HL-60 (cell line): Measurements from ENCODE around the gene NHEJ1.

Experiments
- DNase-seq, 2 experiments: peaks; one replicate each; pipeline ENCODE4 v3.0.0-alpha.2; 2010 to 2020; ENCODE audit warnings: low read depth in 1 of 2, low spot score in 1 of 2
- H3K27ac ChIP-seq: fragments of 250-450 bp; sonication (Bioruptor Pico); replicated peaks from 2 replicates; pipeline ENCODE4 v1.5.1; 2020; ENCODE audit warnings: mild to moderate bottlenecking, moderate library complexity
- H3K27me3 ChIP-seq: fragments of 250-450 bp; sonication (Bioruptor Pico); 2 replicates; pipeline ENCODE4 v1.5.1; 2021; ENCODE audit warnings: mild to moderate bottlenecking, moderate library complexity; ENCODE audit not compliant: insufficient read depth, poor library complexity, severe bottlenecking
- H3K4me3 ChIP-seq: replicated peaks from 2 replicates; pipeline ENCODE4 v1.5.1; 2011; ENCODE audit warnings: mild to moderate bottlenecking, control low read depth, low read length; ENCODE audit not compliant: insufficient read depth
- CTCF ChIP-seq: IDR thresholded peaks from one replicate; pipeline ENCODE4 v1.5.1; 2011; ENCODE audit warnings: low read length, control low read depth, inconsistent platforms; ENCODE audit not compliant: insufficient read depth
- GABPA ChIP-seq: IDR thresholded peaks from 2 replicates; pipeline ENCODE4 v1.6.1; 2012; ENCODE audit warnings: low read depth
- POLR2AphosphoS5 ChIP-seq: IDR thresholded peaks from 2 replicates; pipeline ENCODE4 v1.6.1; 2012; ENCODE audit warnings: low read depth
- REST ChIP-seq: IDR thresholded peaks from 2 replicates; pipeline ENCODE4 v1.6.1; 2012; ENCODE audit warnings: low read depth; ENCODE audit not compliant: insufficient replicate concordance
- SPI1 ChIP-seq: IDR thresholded peaks from 2 replicates; pipeline ENCODE4 v1.6.1; 2012; ENCODE audit warnings: low read depth, mild to moderate bottlenecking, borderline replicate concordance

NHEJ1 gene

GRCh38 chr2:219174801-219175200 is 14.2 kb upstream of the NHEJ1 start:
- Histone ChIP-seq H3K27me3 (no peaks in the 10 kb centered on the region), H3K27ac (no peak overlapping the region), H3K4me3 (no peak overlapping the region)
- no peak for DNase-seq
- TF ChIP-seq POLR2AphosphoS5 (no peak), GABPA (no peak), CTCF (no peak), SPI1 (no peak), REST (no peak)

GRCh38 chr2:219174146-219174545 is 13.5 kb upstream of the NHEJ1 start:
- Histone ChIP-seq H3K27ac (no peak overlapping the region), H3K4me3 (no peak overlapping the region), H3K27me3 (no peaks in the 10 kb centered on the region)
- no peak for DNase-seq
- TF ChIP-seq SPI1 = no peak

- no peak overlapping the region for H3K4me3 ChIP-seq
- no peak for DNase-seq
- H3K27me3 ChIP-seq = no peaks in the 10 kb centered on the region
- no peak for TF ChIP-seq GABPA
- no peak for TF ChIP-seq SPI1
- no peak overlapping the region for H3K27ac ChIP-seq
These were observed 12.6 kb upstream of the NHEJ1 start for GRCh38 chr2:219173176-219173575.

- no peak for TF ChIP-seq REST
- no peak for TF ChIP-seq POLR2AphosphoS5
- TF ChIP-seq GABPA = no peak
- TF ChIP-seq SPI1 = no peak
- no peak for TF ChIP-seq CTCF
- no peak for DNase-seq
- no peaks in the 10 kb centered on the region for H3K27me3 ChIP-seq
- no peak overlapping the region for H3K27ac ChIP-seq
- no peak overlapping the region for H3K4me3 ChIP-seq
These were observed 11.9 kb upstream of the NHEJ1 start for GRCh38 chr2:219172231-219173154.
